GM19239 (cell line): Measurements from ENCODE around the gene OR6B2.
A peak's percentile ranks its signal among the peaks of the same experiment; 100 is the strongest.
"Not testable (repeated sequence)": the region's sequence is repeated elsewhere in the genome, so short reads cannot be mapped to it uniquely, and the experiment has no call there.

Source experiments
- DNase-seq: peaks from one replicate; pipeline ENCODE4 v3.0.0; 2011; ENCODE audit warnings: low spot score; ENCODE audit not compliant: insufficient read length
- FAIRE-seq: peaks from 2 replicates; lab custom pipeline; 2011; peaks lifted over from hg19 to GRCh38; lab: Jason Lieb, UNC

The OR6B2 gene

GRCh38 chr2:240030379-240031094, at the start of gene OR6B2:
Gene OR6B2, minus strand, starts transcription at chr2:240030429. Its CDS starts 0 bp downstream, at chr2:240030429.
- FAIRE-seq (no peak), DNase-seq (no peak)

- DNase-seq (no peak), FAIRE-seq (no peak)
These were observed 48.4 kb upstream of the OR6B2 start for GRCh38 chr2:240078631-240079030.

DNA sequence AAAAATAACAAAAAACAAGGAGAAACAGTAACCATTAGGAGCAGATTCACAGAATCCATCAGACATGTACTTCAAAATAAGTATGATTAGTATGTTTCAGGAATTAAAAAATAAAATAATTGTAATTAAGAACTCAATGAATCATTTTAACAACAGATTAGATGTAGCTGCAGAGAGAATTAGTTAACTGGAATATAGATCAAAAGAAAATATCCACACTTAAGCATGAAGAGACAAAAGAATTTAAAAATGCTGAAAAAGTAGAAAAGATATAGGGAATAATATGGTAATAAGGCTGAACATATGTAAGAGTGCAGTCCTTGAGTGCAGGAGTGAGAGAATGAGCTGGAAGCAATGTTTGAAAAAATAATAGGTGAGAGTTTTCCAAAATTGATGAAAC, 47.2 kb upstream of the OR6B2 start:
- FAIRE-seq = no peak
- DNase-seq = no peak

- DNase-seq (no peak), FAIRE-seq (no peak)
These were observed 44.3 kb upstream of the OR6B2 start for GRCh38 chr2:240074545-240074944.

DNA sequence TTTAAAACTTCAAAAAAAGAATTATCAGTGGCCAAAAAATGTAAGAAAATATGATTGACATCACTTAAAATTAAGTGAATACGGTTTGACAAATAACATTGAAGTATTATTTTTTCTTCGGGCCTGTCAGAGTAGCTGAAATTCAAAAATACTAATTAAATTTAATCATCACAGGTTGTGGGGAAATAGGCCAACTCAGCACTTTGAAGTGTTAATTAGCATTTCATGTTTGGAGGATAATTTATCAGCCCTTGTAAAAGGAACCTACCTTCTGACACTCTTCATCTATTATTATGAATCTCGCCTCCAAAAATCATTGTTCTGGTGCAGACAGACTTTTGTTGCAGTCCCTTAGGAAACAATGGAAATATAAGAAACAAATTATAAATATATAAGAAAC, 40.7 kb upstream of the OR6B2 start:
- FAIRE-seq (no peak), DNase-seq (no peak)

GRCh38 chr2:240069829-240070228, 39.6 kb upstream of the OR6B2 start:
- DNase-seq = no peak
- no peak for FAIRE-seq

DNA sequence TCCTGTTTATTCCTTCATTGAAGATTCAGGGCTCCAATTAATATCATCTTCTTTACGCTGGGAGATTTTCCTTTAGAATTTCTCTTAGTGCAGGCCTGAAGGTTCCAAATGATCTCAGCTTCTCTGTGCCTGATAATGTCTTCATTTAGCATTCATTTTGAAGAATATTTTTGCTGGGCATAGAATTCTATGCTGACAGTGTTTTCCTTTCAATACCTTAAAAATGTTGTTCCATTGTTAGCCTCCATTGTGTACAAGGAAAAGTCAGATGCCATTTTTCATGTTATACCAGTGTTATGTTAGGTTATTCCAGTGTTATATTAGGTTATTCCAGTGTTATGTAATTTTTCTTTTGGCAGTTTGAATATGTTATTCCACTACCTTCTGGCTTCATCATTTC, 38.0 kb upstream of the OR6B2 start:
- FAIRE-seq (no peak), DNase-seq (no peak)

DNA sequence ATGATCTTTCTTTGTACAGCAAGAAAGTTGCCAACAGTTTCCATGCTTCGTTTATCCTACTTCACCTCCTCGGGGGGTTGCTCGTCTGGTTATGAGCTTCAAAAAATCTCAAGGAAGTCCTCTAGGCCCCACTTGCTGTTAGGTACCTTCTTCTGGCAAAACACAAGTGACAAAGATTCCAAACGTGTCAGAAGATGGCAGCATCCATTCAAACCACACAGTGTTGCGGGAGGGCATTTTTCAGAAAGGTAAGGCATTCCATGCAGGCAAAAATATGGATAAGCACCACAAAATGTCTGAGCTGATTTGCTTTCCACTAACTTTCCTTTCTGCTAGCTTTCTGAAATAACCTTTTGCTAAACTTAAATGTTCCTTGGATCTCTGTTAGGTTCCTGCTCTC, 36.3 kb upstream of the OR6B2 start:
- FAIRE-seq (no peak), DNase-seq (no peak)

DNA sequence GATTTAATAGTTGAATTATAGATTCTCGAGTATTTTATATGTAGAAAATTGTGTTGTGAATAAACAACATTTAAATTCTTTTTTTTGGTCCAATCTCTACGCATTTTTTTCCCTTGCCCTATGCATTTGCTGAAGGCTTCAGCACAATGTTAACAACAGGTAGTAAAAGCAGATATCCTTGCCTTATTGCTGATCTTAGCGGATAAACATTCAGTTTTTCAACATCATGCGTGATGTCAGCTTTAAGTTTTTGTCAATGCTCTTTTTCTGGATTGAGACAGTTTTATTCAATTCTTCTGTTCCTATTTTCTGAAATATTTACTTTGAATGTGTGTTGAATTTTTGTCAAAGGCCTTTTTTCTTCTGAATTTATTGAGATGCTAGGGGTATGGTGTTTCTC, 34.7 kb upstream of the OR6B2 start:
- DNase-seq (no peak), FAIRE-seq (no peak)

DNA sequence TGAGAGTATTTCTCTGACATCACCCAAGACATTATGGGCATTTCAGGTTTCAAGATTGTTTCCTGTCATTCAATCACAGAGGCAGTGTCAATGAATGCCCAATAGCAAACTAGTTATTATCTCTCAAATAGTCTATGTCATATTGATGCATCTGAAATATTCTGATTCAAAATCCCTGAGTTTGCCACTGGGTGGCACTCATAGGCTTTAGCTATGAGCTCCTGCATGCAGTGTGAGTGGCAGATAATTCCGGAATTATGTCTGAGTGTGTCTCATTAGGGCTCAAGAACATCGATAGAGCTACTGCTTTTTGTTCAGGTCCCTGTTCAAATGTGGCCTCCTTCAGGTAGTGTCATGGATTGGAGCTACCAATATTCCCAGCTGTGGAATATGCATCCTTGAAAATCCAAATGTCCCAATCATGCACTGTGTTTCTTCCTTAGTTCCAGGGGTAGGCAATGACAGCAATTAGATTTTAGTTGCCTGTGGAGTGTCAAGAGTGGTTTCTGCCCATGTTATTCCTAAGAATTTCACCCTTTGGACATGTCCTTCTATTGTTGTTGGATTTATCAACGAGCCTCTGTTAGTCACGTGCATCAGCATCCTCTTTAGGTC, 30.9 kb upstream of the OR6B2 start:
- DNase-seq = peak; percentile 9
- FAIRE-seq = peak; percentile 68

GRCh38 chr2:240056678-240057077, 26.4 kb upstream of the OR6B2 start:
- DNase-seq (no peak), FAIRE-seq (no peak)

DNA sequence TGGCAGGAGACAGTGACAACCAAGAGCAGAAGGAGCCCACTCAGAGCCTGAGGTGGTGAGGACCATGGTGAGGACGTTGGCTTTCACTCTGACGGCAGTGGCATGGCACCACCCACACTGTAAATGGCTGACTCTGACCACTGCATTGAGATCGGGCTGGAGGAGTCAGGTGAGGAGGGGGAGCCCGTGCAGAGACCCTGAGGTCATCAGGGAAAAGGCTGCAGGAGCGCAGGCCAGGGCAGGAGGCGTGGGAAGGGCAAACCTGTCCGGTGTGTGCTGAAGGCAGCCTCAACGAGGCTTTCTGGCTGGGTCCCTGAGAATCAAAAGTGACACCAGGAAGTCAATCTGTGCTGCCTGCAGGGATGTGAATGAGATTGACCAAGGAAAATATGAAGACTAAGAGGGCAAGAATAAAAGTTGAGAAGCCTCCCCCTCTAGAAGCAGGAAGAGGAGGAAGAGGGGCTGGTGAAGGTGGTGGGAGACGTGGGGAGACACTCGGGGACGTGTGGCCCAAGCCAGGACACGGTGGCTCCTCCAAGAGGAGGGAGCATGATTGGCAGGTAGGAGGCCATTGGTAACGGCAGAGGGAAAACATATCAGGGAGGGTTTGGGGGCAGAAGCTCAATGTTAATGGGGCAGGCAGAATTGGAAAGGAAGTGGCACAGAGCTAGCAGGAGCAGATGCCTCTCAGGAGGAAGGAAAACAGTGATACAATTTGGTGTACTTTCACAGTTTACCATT, 25.1 kb upstream of the OR6B2 start:
- DNase-seq = no peak
- no peak for FAIRE-seq

DNA sequence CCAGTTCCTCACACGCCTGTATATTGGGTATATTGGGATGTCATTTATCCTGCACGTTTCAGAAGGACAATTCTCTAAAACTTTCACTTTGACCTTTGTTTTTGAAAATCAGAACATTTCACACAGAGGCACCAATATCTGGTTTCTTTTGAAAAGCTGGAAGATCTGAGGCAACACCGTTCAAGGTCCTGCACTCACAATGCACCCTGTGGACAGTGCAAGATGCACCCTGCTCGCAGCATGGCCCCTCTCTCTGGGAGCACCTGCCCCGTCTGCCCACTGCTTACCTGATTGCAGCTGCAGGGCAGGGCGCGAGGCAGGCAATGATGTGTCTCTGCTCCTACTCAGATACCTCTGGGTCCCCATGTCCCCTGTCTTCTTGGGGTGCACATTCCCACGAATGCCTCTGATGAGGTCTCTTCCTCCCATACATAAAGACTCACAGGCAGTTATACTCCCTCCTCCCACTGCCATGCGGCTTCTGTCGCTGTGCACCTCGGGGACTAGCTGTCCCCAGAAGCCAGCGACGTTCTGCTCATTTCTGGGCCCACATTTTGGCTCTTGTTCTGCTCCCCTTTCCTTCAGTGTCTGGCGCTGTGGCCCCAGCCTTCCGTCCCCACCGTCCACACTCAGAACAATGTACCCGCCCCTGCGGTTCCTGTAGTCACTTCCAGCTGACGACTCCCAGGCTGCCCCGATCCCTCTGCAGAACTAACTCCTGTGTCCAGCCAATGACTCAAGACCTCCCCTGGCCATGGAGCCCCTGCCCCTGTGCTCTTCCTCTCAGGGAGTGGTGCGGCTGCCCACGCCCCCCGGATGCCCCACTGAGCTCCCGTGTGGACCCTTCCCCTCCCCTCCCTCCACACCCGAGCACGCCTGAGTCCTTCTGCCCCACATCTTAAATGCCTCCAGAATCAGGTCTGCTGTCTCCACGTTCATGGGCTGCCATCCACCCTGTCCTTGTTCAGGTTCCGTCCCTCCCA, 23.2 kb upstream of the OR6B2 start, which contains the start of gene OR6B3:
Gene OR6B3 (minus strand): TSS at position 349 of the 983 bp plus-strand sequence.
- FAIRE-seq = no peak
- DNase-seq = no peak

- no peak for FAIRE-seq
- no peak for DNase-seq
These were observed 22.3 kb upstream of the OR6B2 start for GRCh38 chr2:240052524-240052923.

GRCh38 chr2:240051697-240052096, 21.5 kb upstream of the OR6B2 start:
- no peak for FAIRE-seq
- no peak for DNase-seq

DNA sequence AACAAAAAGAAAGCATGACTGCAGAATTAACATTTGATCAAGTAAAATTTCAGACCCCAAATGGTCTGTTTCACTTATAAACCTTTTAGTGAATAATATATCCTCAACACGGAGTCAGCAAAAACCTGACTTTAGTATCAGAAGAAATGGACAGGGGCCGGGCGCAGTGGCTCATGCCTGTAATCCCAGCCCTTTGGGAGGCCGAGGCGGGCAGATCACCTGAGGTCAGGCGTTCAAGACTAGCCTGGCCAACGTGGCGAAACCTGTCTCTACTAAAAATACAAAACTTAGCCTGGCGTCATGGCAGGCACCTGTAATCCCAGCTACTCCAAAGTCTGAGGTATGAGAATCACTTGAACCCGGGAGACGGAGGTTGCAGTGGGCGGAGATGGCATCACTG, 20.0 kb upstream of the OR6B2 start:
- FAIRE-seq = no peak
- no peak for DNase-seq

DNA sequence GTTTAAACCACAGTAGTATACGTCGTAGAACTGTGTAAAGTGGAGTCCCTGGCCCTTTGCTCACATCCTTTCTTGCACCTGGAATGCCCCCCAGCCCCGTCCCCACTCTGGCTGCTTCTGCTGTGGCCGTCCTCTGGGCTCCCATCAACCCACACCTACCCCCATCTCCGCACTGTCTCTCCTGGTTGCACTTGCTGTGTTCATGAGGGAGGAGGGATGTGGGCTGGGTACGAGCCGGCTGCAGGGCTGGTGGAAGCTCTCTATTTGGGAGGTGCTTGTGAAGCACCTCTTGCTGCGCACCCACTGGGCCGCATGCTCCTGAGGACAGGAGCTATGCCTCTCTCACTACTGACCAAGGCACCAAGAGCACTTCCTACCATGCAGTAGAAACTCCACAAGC, 18.0 kb upstream of the OR6B2 start:
- DNase-seq (no peak), FAIRE-seq (no peak)

DNA sequence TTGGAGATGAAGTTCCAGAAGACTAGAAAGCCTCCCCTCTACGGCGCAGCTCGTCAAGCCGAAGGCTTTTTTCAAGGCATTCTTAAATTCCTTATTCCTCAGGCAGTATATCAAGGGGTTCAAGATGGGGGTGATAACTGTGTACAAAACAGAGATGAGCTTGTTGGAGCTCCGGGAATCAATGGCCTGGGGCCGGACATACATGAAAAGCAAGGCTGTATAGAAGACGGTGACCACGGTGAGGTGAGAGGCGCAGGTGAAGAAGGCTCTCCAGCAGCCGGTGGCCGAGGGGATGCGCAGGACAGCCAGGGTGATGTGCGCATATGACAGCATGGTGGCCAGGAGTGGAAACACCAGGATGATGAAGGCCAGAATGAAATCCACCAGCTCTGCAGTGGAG, 14.9 kb upstream of the OR6B2 start:
- no peak for FAIRE-seq
- no peak for DNase-seq

- FAIRE-seq = not testable (repeated sequence)
These were observed 13.9 kb upstream of the OR6B2 start for GRCh38 chr2:240044096-240044495.

More at GRCh38 chr2:240044096-240044495, 13.9 kb upstream of the OR6B2 start:
- DNase-seq = not testable (repeated sequence)
